K562 (cell line): Measurements from ENCODE around the gene SLAMF6. TPM values are rescaled to one million over a fixed set of nuclear protein-coding genes. Genes with fewer than 3 reads are reported as not detected.

ENCODE experiments used
- GATA2 ChIP-seq: sonication (generic); formaldehyde crosslinking; IDR thresholded peaks from 2 replicates; pipeline ENCODE4 v1.4.0; 2020; ENCODE audit warnings: mild to moderate bottlenecking, missing genetic modification reagents
- HMG20B ChIP-seq: fragments of 250-450 bp; sonication (Bioruptor Pico); IDR thresholded peaks from 2 replicates; pipeline ENCODE4 v1.5.0; 2021; ENCODE audit warnings: mild to moderate bottlenecking
- NFATC3 ChIP-seq: fragments of 450-650 bp; IDR thresholded peaks from 2 replicates; pipeline ENCODE4 v1.6.1; 2017; ENCODE audit warnings: mild to moderate bottlenecking
- PATZ1 ChIP-seq: fragments of 250-450 bp; sonication (Bioruptor Pico); IDR thresholded peaks from 2 replicates; pipeline ENCODE4 v1.5.0; 2020; ENCODE audit warnings: mild to moderate bottlenecking, borderline replicate concordance
- RHOXF2B ChIP-seq: fragments of 250-450 bp; sonication (Bioruptor Pico); conservative IDR thresholded peaks from 2 replicates; pipeline ENCODE4 v1.5.1; 2021
- SRSF3 ChIP-seq: fragments of 200-400 bp; formaldehyde crosslinking; IDR thresholded peaks from 2 replicates; pipeline ENCODE4 v1.6.1; 2016; ENCODE audit warnings: mild to moderate bottlenecking, low read length, moderate library complexity; ENCODE audit not compliant: insufficient read depth
- SRSF9 ChIP-seq: fragments of 200-400 bp; formaldehyde crosslinking; IDR thresholded peaks from 2 replicates; pipeline ENCODE4 v1.6.1; 2017; ENCODE audit warnings: low read depth, low read length, borderline replicate concordance
- TAF1 ChIP-seq: IDR thresholded peaks from 2 replicates; pipeline ENCODE4 v1.6.1; 2011; ENCODE audit warnings: mild to moderate bottlenecking, low read length, moderate library complexity; ENCODE audit not compliant: insufficient read depth, control insufficient read depth, severe bottlenecking; ENCODE audit errors: extremely low read depth
- ZNF174 ChIP-seq: fragments of 250-450 bp; sonication (Bioruptor Pico); IDR thresholded peaks from 2 replicates; pipeline ENCODE4 v1.4.0; 2020; ENCODE audit warnings: mild to moderate bottlenecking
- ZNF263 ChIP-seq: sonication (generic); formaldehyde crosslinking; IDR thresholded peaks from 2 replicates; pipeline ENCODE4 v1.8.0; 2022; ENCODE audit warnings: mild to moderate bottlenecking, missing genetic modification reagents, borderline replicate concordance
- ZNF609 ChIP-seq: sonication (generic); formaldehyde crosslinking; IDR thresholded peaks from 2 replicates; pipeline ENCODE4 v1.8.1; 2023; ENCODE audit warnings: missing genetic modification reagents, mild to moderate bottlenecking, borderline replicate concordance
- polyA plus RNA-seq, 8 experiments: library from polyadenylated mRNA; depleted of rRNA in 4 of 8; stranded (reverse) in 5 of 8; unstranded in 3 of 8; fragments of >200 nt; fragmentation: Nextera tagmentation in 2 of 8; fragmentation: Illumina TruSeq in 1 of 8; extraction: Ambion mirVana in 2 of 8; extraction: Trizol in 1 of 8; gene quantifications; 2 replicates each; pipeline versions ENCODE4 v1.2.1 to v1.2.3, GENCODE V29; 2011 to 2014; ENCODE audit warnings: inconsistent platforms in 1 of 8, missing spikeins in 1 of 8
- total RNA-seq, 7 experiments: library from RNA; depleted of rRNA in 6 of 7; stranded (reverse); fragments of >200 nt in 6 of 7; fragmentation: Illumina TruSeq in 2 of 7; extraction: Trizol in 2 of 7; gene quantifications; 2 replicates each; pipeline versions ENCODE4 v1.2.1 to v1.2.3, GENCODE V29; 2011 to 2021; ENCODE audit warnings: low replicate concordance in 1 of 7
- TF ChIP-seq, protein P1 (sequence below), 2 experiments: fragments of 450-650 bp; IDR thresholded peaks; 2 replicates each; pipeline ENCODE4 v1.6.1; 2018; ENCODE audit warnings: mild to moderate bottlenecking in 2 of 2, low read depth in 1 of 2; ENCODE audit not compliant: partially characterized antibody in 2 of 2
- TF ChIP-seq, protein P2 (sequence below): sonication (generic); formaldehyde crosslinking; IDR thresholded peaks from 2 replicates; pipeline ENCODE4 v1.8.0; 2022; ENCODE audit warnings: missing genetic modification reagents, mild to moderate bottlenecking, borderline replicate concordance

Gene SLAMF6
- total and polyA plus RNA-seq, 9 of the 15 experiments (the other 6 are each of a cell fraction or from before 2014, with no cell fraction given) = 0.56 to 4.8 (median 1.1) TPM

DNA sequence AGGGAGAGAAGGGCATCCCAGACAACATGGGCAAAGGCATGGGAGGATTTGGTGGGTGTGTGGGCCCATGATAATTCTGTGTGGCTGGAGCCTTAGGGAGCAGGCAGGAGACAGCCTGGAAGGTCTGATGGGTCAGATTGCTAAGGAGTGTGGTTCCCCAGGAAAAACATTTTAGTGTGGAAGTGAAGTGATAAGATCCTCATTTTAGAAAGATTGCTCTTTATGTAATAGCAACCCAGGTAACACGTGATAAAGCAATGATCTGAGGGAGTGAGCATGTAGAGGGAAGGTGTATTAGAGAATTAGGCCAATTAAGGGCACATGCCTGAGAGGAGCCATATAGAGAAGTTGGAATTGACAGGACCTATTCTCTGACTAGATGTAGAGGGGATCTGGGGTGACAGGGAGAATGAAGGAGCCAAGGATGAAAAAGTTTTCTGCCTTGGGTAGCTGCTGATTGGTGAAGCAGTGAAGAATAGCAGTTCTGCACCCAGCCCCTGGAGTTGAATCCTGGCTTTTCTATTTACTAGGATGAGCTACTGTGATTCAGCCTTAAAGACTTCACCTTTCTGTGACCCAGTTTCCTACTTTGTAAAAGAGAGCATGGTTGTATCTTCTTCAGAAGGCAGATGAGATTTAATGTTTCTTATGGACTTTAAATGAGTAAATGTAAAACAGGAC is 18.7 kb upstream of the SLAMF6 start (continued):
- TF ChIP-seq, protein P1, sequence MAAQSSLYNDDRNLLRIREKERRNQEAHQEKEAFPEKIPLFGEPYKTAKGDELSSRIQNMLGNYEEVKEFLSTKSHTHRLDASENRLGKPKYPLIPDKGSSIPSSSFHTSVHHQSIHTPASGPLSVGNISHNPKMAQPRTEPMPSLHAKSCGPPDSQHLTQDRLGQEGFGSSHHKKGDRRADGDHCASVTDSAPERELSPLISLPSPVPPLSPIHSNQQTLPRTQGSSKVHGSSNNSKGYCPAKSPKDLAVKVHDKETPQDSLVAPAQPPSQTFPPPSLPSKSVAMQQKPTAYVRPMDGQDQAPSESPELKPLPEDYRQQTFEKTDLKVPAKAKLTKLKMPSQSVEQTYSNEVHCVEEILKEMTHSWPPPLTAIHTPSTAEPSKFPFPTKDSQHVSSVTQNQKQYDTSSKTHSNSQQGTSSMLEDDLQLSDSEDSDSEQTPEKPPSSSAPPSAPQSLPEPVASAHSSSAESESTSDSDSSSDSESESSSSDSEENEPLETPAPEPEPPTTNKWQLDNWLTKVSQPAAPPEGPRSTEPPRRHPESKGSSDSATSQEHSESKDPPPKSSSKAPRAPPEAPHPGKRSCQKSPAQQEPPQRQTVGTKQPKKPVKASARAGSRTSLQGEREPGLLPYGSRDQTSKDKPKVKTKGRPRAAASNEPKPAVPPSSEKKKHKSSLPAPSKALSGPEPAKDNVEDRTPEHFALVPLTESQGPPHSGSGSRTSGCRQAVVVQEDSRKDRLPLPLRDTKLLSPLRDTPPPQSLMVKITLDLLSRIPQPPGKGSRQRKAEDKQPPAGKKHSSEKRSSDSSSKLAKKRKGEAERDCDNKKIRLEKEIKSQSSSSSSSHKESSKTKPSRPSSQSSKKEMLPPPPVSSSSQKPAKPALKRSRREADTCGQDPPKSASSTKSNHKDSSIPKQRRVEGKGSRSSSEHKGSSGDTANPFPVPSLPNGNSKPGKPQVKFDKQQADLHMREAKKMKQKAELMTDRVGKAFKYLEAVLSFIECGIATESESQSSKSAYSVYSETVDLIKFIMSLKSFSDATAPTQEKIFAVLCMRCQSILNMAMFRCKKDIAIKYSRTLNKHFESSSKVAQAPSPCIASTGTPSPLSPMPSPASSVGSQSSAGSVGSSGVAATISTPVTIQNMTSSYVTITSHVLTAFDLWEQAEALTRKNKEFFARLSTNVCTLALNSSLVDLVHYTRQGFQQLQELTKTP (IDR thresholded peaks at IDR 0.05; ENCODE audit: low read depth in 1 of 2, partially characterized antibody in 2 of 2) = peak in 1 of 2 experiments; percentile 13
- TF ChIP-seq GATA2 (CRISPR knock-in tag) = no peak
- TF ChIP-seq HMG20B = no peak
- TF ChIP-seq NFATC3 = no peak
- no peak for TF ChIP-seq RHOXF2B (CRISPR knock-in tag)
- TF ChIP-seq, protein P2, sequence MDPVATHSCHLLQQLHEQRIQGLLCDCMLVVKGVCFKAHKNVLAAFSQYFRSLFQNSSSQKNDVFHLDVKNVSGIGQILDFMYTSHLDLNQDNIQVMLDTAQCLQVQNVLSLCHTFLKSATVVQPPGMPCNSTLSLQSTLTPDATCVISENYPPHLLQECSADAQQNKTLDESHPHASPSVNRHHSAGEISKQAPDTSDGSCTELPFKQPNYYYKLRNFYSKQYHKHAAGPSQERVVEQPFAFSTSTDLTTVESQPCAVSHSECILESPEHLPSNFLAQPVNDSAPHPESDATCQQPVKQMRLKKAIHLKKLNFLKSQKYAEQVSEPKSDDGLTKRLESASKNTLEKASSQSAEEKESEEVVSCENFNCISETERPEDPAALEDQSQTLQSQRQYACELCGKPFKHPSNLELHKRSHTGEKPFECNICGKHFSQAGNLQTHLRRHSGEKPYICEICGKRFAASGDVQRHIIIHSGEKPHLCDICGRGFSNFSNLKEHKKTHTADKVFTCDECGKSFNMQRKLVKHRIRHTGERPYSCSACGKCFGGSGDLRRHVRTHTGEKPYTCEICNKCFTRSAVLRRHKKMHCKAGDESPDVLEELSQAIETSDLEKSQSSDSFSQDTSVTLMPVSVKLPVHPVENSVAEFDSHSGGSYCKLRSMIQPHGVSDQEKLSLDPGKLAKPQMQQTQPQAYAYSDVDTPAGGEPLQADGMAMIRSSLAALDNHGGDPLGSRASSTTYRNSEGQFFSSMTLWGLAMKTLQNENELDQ (CRISPR knock-in tag) = no peak
- no peak for TF ChIP-seq SRSF3
- no peak for TF ChIP-seq TAF1
- no peak for TF ChIP-seq ZNF609 (CRISPR knock-in tag)
- TF ChIP-seq ZNF174 (CRISPR knock-in tag) = no peak
- no peak for TF ChIP-seq ZNF263 (CRISPR knock-in tag)
- TF ChIP-seq PATZ1 (CRISPR knock-in tag) = 0 out of 2 replicates have a peak, but pooled peaks have one; percentile 47
- no peak for TF ChIP-seq SRSF9
